HG02798 (cell line): ENCODE data around the gene EME2.

Experiments used
- ATAC-seq: cut with Tn5 transposase; IDR thresholded peaks from one replicate; pipeline ENCODE4 v1.9.1; 2021; ENCODE audit warnings: mild to moderate bottlenecking; ENCODE audit not compliant: unreplicated experiment, poor library complexity

EME2 gene

GRCh38 chr16:1745181-1745899 is 27.3 kb upstream of the EME2 start:
- ATAC-seq: no peak

- ATAC-seq: no peak
These were observed 26.5 kb upstream of the EME2 start for GRCh38 chr16:1745900-1746692.

- ATAC-seq: no peak
These were observed 25.9 kb upstream of the EME2 start for GRCh38 chr16:1746693-1747195.

GRCh38 chr16:1747934-1748333 is 24.7 kb upstream of the EME2 start:
- ATAC-seq: no peak

GRCh38 chr16:1749152-1750117 is 23.2 kb upstream of the EME2 start:
- ATAC-seq: no peak

GRCh38 chr16:1751946-1752345 is 20.7 kb upstream of the EME2 start:
- ATAC-seq: no peak

GRCh38 chr16:1752853-1753252 is 19.8 kb upstream of the EME2 start:
- no peak for ATAC-seq

- no peak for ATAC-seq
These were observed 18.4 kb upstream of the EME2 start for GRCh38 chr16:1754204-1754603.

GRCh38 chr16:1757714-1758461 is 14.7 kb upstream of the EME2 start:
- ATAC-seq: no peak

- no peak for ATAC-seq
These were observed 13.7 kb upstream of the EME2 start for GRCh38 chr16:1758923-1759322.

- no peak for ATAC-seq
These were observed 13.1 kb upstream of the EME2 start for GRCh38 chr16:1759511-1759910.

- no peak for ATAC-seq
These were observed 11.7 kb upstream of the EME2 start for GRCh38 chr16:1760911-1761310.

- ATAC-seq: no peak
These were observed 10.9 kb upstream of the EME2 start for GRCh38 chr16:1761751-1762150.

GRCh38 chr16:1762196-1762878 is 10.3 kb upstream of the EME2 start:
- no peak for ATAC-seq

GRCh38 chr16:1762879-1763520 is 9.6 kb upstream of the EME2 start:
- ATAC-seq: no peak

- ATAC-seq: no peak
These were observed 8.8 kb upstream of the EME2 start for GRCh38 chr16:1763521-1764511.

GRCh38 chr16:1764971-1765370 is 7.6 kb upstream of the EME2 start:
- no peak for ATAC-seq

- no peak for ATAC-seq
These were observed 6.8 kb upstream of the EME2 start for GRCh38 chr16:1765826-1766225.
